Sigmoid colon (tissue), 7 donors: ENCODE data around the gene KRTAP20-2. TPM values are rescaled to one million over a fixed set of nuclear protein-coding genes. Genes with fewer than 3 reads are reported as not detected.

Experiments used
- DNase-seq: peaks from one replicate; pipeline ENCODE4 v3.0.0-alpha.2; 2019
- H3K27ac ChIP-seq, 4 donors: fragments of 200-600 bp; sonication (generic); one replicate each; pipeline ENCODE4 v1.5.1; 2016 to 2019; ENCODE audit warnings: mild to moderate bottlenecking in 1 of 4
- H3K27me3 ChIP-seq, 3 donors: fragments of 200-600 bp; sonication (generic); one replicate each; pipeline ENCODE4 v1.5.1; 2019; ENCODE audit warnings: mild to moderate bottlenecking in 1 of 3
- H3K36me3 ChIP-seq, 4 donors: fragments of 200-600 bp; sonication (generic); one replicate each; pipeline ENCODE4 v1.5.1; 2016 to 2019
- H3K4me1 ChIP-seq, 4 donors: fragments of 200-600 bp; sonication (generic); one replicate each; pipeline ENCODE4 v1.5.1; 2017 to 2019
- H3K4me3 ChIP-seq, 4 donors: fragments of 200-600 bp; sonication (generic); one replicate each; pipeline ENCODE4 v1.5.1; 2017 to 2019; ENCODE audit warnings: mild to moderate bottlenecking in 2 of 4, moderate library complexity in 1 of 4
- H3K9me3 ChIP-seq, 4 donors: fragments of 200-600 bp in 3 of 4; sonication (generic) in 3 of 4; one replicate each; pipeline versions ENCODE4 v1.5.1 to v1.6.1; 2013 to 2019
- EP300 ChIP-seq, 4 donors: sonication (generic); formaldehyde crosslinking; IDR thresholded peaks; one replicate each; pipeline ENCODE4 v1.6.1; 2017; ENCODE audit warnings: antibody characterized with exemption in 4 of 4
- POLR2A ChIP-seq, 2 donors: fragments of 450-650 bp; IDR thresholded peaks; one replicate each; pipeline ENCODE4 v1.6.1; 2016; ENCODE audit warnings: antibody characterized with exemption in 2 of 2, mild to moderate bottlenecking in 2 of 2, moderate library complexity in 2 of 2
- POLR2AphosphoS5 ChIP-seq, 4 donors: sonication (generic); formaldehyde crosslinking; IDR thresholded peaks; one replicate each; pipeline ENCODE4 v1.6.1; 2017; ENCODE audit warnings: antibody characterized with exemption in 4 of 4
- WGBS, 2 donors: extraction: QIAGEN DNeasy Blood & Tissue Kit; methylation state at CpG; one replicate each; pipeline ENCODE4 v1.1.7; 2013; 5-methylcytosine and 5-hydroxymethylcytosine counted together
- intact Hi-C: fragments of 100-400 bp; cut with DNase I; formaldehyde crosslinking; loops from one replicate; pipeline ENCODE4 v1.15.1; 2023
- polyA plus RNA-seq, 3 donors: library from polyadenylated mRNA; stranded (reverse); fragments of 200-250 nt; gene quantifications; one replicate each; pipeline ENCODE4 v1.2.3, GENCODE V29; 2013
- total RNA-seq, 4 donors: library from RNA; depleted of rRNA; stranded (reverse); fragments of >200 nt; gene quantifications; one replicate each; pipeline ENCODE4 v1.1.0, GENCODE V29; 2016
- TF ChIP-seq, protein P1 (sequence below), 4 experiments: fragments of 450-650 bp in 3 of 4; fragments of 200-600 bp in 1 of 4; IDR thresholded peaks; one replicate each; pipeline ENCODE4 v1.5.1; 2016 to 2019; ENCODE audit warnings: antibody characterized with exemption in 4 of 4, mild to moderate bottlenecking in 3 of 4, moderate library complexity in 2 of 4
- donor health status: healthy with polysubstance abuse.
- donor health status: Bipolar disorder and iron deficiency.
- donor health status: healthy.

Gene KRTAP20-2
- total and polyA plus RNA-seq, 7 donors = not detected

DNA sequence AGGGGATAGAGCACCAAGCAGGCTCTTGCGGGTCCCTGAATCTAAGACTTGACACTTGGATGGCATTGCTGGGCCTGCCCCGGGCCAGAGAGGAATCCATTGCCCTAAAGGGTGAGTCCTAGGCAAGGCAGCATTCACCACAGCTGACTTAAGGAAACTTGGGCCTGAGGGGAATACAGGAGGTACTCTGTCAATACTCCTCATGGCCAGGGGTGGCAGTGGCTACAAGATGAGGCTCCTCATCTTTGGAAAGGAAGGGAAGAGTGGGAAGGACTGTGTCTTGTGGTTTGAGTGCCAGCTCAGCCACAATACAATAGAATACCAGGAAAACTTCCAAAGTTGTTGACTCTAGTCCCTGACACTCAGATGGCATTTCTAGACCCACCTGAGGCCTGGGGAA is 29.0 kb upstream of the KRTAP20-2 start:
- TF ChIP-seq POLR2A (IDR thresholded peaks at IDR 0.05) = no peak
- TF ChIP-seq, protein P1, sequence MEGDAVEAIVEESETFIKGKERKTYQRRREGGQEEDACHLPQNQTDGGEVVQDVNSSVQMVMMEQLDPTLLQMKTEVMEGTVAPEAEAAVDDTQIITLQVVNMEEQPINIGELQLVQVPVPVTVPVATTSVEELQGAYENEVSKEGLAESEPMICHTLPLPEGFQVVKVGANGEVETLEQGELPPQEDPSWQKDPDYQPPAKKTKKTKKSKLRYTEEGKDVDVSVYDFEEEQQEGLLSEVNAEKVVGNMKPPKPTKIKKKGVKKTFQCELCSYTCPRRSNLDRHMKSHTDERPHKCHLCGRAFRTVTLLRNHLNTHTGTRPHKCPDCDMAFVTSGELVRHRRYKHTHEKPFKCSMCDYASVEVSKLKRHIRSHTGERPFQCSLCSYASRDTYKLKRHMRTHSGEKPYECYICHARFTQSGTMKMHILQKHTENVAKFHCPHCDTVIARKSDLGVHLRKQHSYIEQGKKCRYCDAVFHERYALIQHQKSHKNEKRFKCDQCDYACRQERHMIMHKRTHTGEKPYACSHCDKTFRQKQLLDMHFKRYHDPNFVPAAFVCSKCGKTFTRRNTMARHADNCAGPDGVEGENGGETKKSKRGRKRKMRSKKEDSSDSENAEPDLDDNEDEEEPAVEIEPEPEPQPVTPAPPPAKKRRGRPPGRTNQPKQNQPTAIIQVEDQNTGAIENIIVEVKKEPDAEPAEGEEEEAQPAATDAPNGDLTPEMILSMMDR (IDR thresholded peaks at IDR 0.05) = no peak
- no peak for TF ChIP-seq POLR2AphosphoS5 (IDR thresholded peaks at IDR 0.05)
- TF ChIP-seq EP300 (IDR thresholded peaks at IDR 0.05) = no peak
- Histone ChIP-seq H3K27ac (no peak overlapping the region), H3K4me3 (no peak overlapping the region), H3K4me1 (no peaks in the 10 kb centered on the region), H3K36me3 (no peaks in the 10 kb centered on the region), H3K9me3 (no peaks in the 10 kb centered on the region), H3K27me3 (no peaks in the 10 kb centered on the region)
- WGBS, 2 donors = 87 to 88% methylated on average over 2 of the region's 2 CpGs
- intact Hi-C loops = no loop called here
- no peak for DNase-seq

DNA sequence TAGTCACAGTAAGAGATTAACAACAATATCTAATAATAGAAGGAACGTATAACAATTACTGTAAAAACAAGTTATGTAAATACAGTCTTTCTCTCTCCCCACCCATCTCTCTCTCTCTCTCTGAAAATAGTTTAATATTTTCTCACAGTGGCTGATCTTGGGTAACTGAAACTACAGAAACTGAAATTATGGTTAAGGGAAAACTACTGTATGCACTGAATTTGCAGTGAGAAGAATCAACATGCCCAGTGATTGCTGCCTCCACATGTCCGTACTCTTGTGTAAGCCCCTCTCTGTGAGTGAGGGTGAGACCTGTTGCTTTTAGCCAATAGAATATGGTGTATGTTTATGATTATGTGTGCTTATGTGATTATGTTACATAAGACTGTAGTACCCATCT is 22.9 kb upstream of the KRTAP20-2 start:
- intact Hi-C loops = no loop called here
- H3K27me3 ChIP-seq = no peaks in the 10 kb centered on the region
- no peak for TF ChIP-seq EP300 (IDR thresholded peaks at IDR 0.05)
- TF ChIP-seq, protein P1 (IDR thresholded peaks at IDR 0.05) = no peak
- no peak for TF ChIP-seq POLR2A (IDR thresholded peaks at IDR 0.05)
- no peak for TF ChIP-seq POLR2AphosphoS5 (IDR thresholded peaks at IDR 0.05)
- H3K4me3 ChIP-seq = no peak overlapping the region
- no peaks in the 10 kb centered on the region for H3K9me3 ChIP-seq
- H3K27ac ChIP-seq = no peak overlapping the region
- DNase-seq = no peak
- H3K4me1 ChIP-seq = no peaks in the 10 kb centered on the region
- 87 to 90% methylated on average over 2 of the region's 2 CpGs for WGBS, 2 donors
- H3K36me3 ChIP-seq = no peaks in the 10 kb centered on the region

DNA sequence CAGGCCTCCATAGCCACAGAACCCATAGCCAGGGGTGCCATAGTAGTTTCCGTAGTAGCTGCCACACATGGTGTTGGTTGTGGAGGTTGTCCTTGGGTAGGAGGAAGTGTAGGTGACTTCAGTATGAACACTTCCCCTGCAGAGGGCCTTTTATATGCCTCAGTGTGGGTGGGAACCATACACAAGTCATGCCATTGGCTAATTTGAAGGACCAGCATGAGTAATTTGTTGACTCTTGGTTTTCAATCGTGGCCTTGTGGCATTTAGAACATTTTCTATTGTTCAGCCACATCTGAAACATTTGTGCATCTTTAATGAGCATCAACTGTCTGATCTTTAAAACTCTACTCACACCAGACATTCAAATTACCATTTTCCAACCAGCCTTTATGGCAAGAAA is 21.2 kb upstream of the KRTAP20-2 start, which contains the start of gene KRTAP6-1:
TSS of gene KRTAP6-1 (minus strand) at position 95 of the 400 bp plus-strand sequence. CDS start at position 69, 26 bp downstream.
- H3K27ac ChIP-seq = no peak within 1 kb of the TSS
- intact Hi-C loops = no loop called here
- H3K27me3 ChIP-seq = no peaks in the 10 kb centered on the region
- WGBS, 2 donors = 63 to 66% methylated on average over 2 of the region's 2 CpGs
- no peaks in the 10 kb centered on the region for H3K9me3 ChIP-seq
- DNase-seq = no peak
- TF ChIP-seq POLR2AphosphoS5 (IDR thresholded peaks at IDR 0.05) (no peak), POLR2A (IDR thresholded peaks at IDR 0.05) (no peak), EP300 (IDR thresholded peaks at IDR 0.05) (no peak)
- TF ChIP-seq, protein P1 (IDR thresholded peaks at IDR 0.05) = no peak
- H3K4me3 ChIP-seq = no peak within 1 kb of the TSS
- H3K36me3 ChIP-seq = no peaks in the 10 kb centered on the region
- H3K4me1 ChIP-seq = no peaks in the 10 kb centered on the region

DNA sequence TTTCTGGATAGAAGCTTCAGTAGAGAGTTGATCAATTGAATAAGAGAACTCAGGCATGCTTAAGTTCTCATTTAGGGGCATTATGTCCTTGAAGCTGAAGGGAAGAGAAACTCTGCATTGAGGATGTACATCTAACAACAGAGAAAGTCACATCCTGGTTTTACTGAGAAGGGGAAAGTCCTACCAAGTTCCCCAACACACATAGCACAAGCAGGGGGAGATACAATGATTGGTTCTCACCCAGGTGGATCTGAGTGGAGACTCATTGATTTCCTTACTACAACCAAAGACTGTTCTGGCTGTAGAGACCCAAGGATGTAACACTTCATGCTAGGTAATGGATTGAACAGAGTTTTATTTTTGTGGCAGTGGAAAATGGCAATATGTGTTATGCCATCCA is 19.8 kb upstream of the KRTAP20-2 start:
- no peak overlapping the region for H3K27ac ChIP-seq
- H3K9me3 ChIP-seq = no peaks in the 10 kb centered on the region
- H3K27me3 ChIP-seq = no peaks in the 10 kb centered on the region
- no peak overlapping the region for H3K4me3 ChIP-seq
- H3K36me3 ChIP-seq = no peaks in the 10 kb centered on the region
- intact Hi-C loops = no loop called here
- H3K4me1 ChIP-seq = no peaks in the 10 kb centered on the region
- DNase-seq = no peak
- no peak for TF ChIP-seq POLR2A (IDR thresholded peaks at IDR 0.05)
- TF ChIP-seq, protein P1 (IDR thresholded peaks at IDR 0.05) = no peak
- no peak for TF ChIP-seq POLR2AphosphoS5 (IDR thresholded peaks at IDR 0.05)
- TF ChIP-seq EP300 (IDR thresholded peaks at IDR 0.05) = no peak

DNA sequence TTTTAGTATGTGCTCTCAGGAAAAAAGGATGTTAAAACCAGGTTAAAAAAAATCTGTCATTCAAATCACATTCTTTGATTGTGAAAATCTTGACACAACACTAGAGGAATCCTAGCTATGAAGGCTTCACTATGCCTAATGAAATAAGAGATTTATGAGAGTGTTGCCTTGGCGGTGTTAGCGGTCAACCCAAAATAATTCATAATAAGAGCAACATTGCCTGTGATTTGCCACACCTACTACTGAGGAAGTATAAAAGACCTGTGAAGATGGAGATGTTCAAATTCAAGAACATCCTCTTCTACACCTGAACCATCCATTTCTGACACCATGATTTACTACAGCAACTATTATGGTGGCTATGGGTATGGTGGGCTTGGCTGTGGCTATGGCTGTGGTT is 18.9 kb upstream of the KRTAP20-2 start, which contains the start of gene KRTAP20-1:
TSS of gene KRTAP20-1 (plus strand) at position 301 of the 400 bp plus-strand sequence. CDS start at position 331, 30 bp downstream.
- Histone ChIP-seq H3K9me3 (no peaks in the 10 kb centered on the region), H3K36me3 (no peaks in the 10 kb centered on the region), H3K27me3 (no peaks in the 10 kb centered on the region), H3K27ac (no peak within 1 kb of the TSS), H3K4me1 (no peaks in the 10 kb centered on the region), H3K4me3 (no peak within 1 kb of the TSS)
- intact Hi-C loops = no loop called here
- TF ChIP-seq POLR2AphosphoS5 (IDR thresholded peaks at IDR 0.05) = no peak
- TF ChIP-seq POLR2A (IDR thresholded peaks at IDR 0.05) = no peak
- no peak for TF ChIP-seq EP300 (IDR thresholded peaks at IDR 0.05)
- TF ChIP-seq, protein P1 (IDR thresholded peaks at IDR 0.05) = no peak
- WGBS, 2 donors = 91 to 95% methylated on average over 2 of the region's 2 CpGs
- no peak for DNase-seq
